Effector memory CD4-positive, alpha-beta T cell (primary cell): ENCODE measurements around the gene DDB1.

Experiments
- DNase-seq, 3 donors: peaks; one replicate each; pipeline ENCODE4 v3.0.0-alpha.2; 2020
- H3K27ac ChIP-seq: 2 replicates; pipeline ENCODE4 v1.7.0; 2013; ENCODE audit warnings: mild to moderate bottlenecking, low read length, moderate library complexity; ENCODE audit not compliant: insufficient read depth, poor library complexity, severe bottlenecking
- H3K27me3 ChIP-seq: replicated peaks from 2 replicates; pipeline ENCODE4 v1.7.0; 2013; ENCODE audit warnings: mild to moderate bottlenecking, low read length; ENCODE audit not compliant: insufficient read depth, control insufficient read depth, poor library complexity, severe bottlenecking
- H3K36me3 ChIP-seq: 2 replicates; pipeline ENCODE4 v1.7.0; 2013; ENCODE audit warnings: mild to moderate bottlenecking, low read length, moderate library complexity; ENCODE audit not compliant: control insufficient read depth, insufficient read depth
- H3K4me1 ChIP-seq: 2 replicates; pipeline ENCODE4 v1.7.0; 2013; ENCODE audit warnings: low read length, mild to moderate bottlenecking; ENCODE audit not compliant: control insufficient read depth, insufficient read depth, poor library complexity, severe bottlenecking
- H3K4me3 ChIP-seq: 2 replicates; pipeline ENCODE4 v1.7.0; 2013; ENCODE audit warnings: low read length, low read depth, mild to moderate bottlenecking; ENCODE audit not compliant: insufficient read depth, poor library complexity, severe bottlenecking
- H3K9me3 ChIP-seq: 2 replicates; pipeline ENCODE4 v1.7.0; 2013; ENCODE audit warnings: mild to moderate bottlenecking, low read length, moderate library complexity; ENCODE audit not compliant: control insufficient read depth

Gene DDB1

DNA sequence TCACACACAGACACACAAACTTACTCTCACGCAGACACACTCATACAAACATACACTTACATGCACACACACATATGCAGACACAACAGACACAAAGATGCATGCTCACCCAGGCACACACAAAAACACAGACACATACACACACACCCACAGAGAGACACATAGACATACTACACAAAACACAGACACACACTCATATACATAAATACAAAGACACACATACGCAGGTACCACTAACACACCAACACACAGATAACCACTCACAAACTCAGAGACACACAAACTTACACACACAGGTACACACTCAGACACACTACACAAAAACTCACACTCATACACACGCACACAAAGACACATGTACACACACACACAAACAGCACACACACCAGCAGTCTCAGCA, 60.2 kb downstream of the DDB1 start:
- Histone ChIP-seq H3K4me3 (no peak overlapping the region), H3K9me3 (no peaks in the 10 kb centered on the region), H3K27ac (no peak overlapping the region), H3K27me3 (no peaks in the 10 kb centered on the region), H3K36me3 (no peaks in the 10 kb centered on the region), H3K4me1 (no peaks in the 10 kb centered on the region)
- no peak for DNase-seq

DNA sequence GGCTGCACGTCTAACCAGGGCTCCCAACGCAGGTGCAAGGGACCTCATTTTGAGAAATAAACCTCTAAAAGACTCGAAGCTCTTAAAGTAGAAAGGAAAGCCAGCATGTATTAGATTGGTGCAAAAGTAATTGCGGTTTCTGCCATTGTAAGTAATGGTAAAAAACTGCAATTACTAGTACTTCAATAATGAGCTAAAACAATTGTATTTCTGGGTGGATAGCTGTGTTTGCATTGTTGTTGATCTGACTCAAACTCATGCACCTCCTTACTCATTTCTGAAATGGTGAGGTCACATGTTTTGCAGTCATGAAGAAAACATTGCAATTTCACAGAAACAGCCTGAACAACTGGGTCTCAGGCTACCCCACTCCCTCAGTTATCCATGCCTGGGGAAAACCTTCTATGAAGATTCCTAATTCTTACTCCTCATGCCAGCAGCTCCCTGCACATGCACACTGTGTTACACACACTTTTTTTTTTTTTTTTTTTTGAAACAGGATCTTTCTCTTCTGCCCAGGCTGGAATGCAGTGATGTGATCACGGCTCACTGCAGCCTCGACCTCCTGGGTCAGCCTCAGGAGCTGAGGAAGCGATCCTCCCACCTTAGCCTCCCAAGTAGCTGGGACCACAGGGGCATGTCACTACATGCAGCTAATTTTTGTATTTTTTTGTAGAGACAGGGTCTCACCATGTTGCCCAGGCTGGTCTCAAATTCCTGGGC, 62.4 kb downstream of the DDB1 start:
- Histone ChIP-seq H3K4me3 (no peak overlapping the region), H3K36me3 (no peaks in the 10 kb centered on the region), H3K27me3 (no peaks in the 10 kb centered on the region), H3K27ac (no peak overlapping the region), H3K4me1 (no peaks in the 10 kb centered on the region), H3K9me3 (no peaks in the 10 kb centered on the region)
- no peak for DNase-seq

DNA sequence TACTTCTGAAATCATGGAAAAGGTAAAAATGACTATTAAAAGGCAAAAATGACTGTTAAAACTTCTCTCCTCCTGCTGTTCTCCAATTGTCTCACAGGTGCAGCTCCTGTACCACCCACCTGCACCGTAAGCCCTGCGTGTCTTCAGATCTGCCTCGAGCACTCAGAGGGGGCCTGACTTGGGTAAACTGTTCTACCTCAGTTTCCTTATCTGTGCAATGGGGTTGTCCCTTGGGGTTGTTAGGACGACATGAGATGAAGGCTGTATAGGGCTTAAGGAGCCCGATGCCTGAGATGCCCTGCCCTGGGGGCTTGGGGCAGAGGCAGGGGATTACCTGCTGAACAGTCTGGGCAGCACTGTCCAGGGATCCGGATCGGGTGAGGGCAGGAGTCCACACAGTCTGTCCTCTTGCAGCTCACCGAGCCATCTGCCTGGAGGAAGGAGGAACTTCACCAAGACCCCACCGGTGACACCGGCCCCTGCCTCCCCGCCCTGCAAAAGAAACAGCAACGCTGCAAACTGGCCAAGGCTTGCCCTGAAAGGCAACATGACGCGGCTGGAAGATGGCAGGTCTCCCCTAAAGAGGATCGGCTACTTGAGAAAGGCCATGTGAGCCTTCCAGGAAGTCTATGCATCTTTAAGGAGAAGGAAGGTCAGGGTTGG, 64.2 kb downstream of the DDB1 start:
- Histone ChIP-seq H3K4me1 (no peaks in the 10 kb centered on the region), H3K36me3 (no peaks in the 10 kb centered on the region), H3K27ac (no peak overlapping the region), H3K27me3 (no peaks in the 10 kb centered on the region), H3K9me3 (no peaks in the 10 kb centered on the region), H3K4me3 (no peak overlapping the region)
- no peak for DNase-seq

DNA sequence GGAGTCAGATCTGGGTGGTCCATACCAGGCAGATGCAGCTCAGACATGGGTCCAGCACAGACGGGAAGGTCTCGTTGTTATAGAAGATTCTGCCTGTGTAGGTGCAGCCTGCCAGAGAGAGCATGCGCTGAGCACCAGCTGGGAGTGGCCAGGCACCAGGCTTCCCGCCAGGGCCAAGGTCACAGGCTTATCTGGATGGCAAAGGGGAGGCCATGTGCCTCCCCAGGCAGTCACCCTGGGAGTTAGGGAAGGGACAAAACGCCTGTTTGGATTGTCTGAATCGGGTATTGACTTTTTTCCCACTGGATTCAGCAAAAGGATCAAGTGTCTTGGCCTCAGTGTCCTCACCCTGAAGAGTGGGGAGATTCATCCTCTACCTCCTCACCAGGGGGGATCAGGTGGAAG, 65.5 kb downstream of the DDB1 start:
- Histone ChIP-seq H3K27ac (no peak overlapping the region), H3K36me3 (no peaks in the 10 kb centered on the region), H3K9me3 (no peaks in the 10 kb centered on the region), H3K4me1 (no peaks in the 10 kb centered on the region), H3K27me3 (no peaks in the 10 kb centered on the region), H3K4me3 (no peak overlapping the region)
- no peak for DNase-seq

DNA sequence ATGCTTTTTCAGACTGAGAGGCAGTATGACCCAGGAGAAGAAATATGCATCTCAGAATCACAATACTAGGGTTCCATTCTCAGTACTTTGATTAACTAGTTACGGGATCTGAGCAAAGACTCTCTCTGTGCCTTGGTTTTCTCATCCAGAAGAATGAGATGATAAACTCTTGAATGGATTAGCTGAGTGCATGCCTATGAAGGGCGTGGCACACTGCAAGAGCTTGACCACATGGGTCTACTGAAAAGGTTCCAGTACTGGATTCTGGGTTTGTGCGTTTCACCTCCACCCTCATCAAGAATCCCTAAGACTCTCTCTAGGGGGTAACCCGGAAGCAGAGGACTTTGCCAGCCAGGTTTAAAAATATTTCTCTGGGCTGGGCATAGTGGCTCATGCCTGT, 66.3 kb downstream of the DDB1 start:
- Histone ChIP-seq H3K27me3 (no peaks in the 10 kb centered on the region), H3K9me3 (no peaks in the 10 kb centered on the region), H3K36me3 (no peaks in the 10 kb centered on the region), H3K4me3 (no peak overlapping the region), H3K4me1 (no peaks in the 10 kb centered on the region), H3K27ac (no peak overlapping the region)
- no peak for DNase-seq

DNA sequence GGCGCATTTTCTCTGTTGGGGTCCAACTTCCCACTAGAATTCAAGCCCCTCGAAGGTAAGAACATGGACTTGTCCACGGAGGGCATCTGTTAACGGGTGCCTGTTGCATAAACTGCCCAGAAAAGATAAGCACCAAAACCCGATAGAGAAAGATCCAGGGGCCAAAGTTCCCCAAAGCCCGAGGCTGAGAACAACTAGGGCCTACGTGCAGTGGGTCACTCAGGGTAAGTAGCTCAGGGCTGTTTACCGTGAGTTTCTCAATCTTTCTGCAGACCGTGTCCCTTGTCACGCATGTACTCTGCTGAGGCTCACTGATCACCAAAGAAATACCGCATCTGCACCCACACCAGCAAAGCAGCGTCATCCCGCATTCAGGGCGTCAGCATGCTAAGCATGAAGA, 67.5 kb downstream of the DDB1 start:
- DNase-seq: no peak
- H3K27ac ChIP-seq: no peak overlapping the region
- H3K4me3 ChIP-seq: no peak overlapping the region
- H3K36me3 ChIP-seq: no peaks in the 10 kb centered on the region
- H3K9me3 ChIP-seq: no peaks in the 10 kb centered on the region
- no peaks in the 10 kb centered on the region for H3K27me3 ChIP-seq
- no peaks in the 10 kb centered on the region for H3K4me1 ChIP-seq

DNA sequence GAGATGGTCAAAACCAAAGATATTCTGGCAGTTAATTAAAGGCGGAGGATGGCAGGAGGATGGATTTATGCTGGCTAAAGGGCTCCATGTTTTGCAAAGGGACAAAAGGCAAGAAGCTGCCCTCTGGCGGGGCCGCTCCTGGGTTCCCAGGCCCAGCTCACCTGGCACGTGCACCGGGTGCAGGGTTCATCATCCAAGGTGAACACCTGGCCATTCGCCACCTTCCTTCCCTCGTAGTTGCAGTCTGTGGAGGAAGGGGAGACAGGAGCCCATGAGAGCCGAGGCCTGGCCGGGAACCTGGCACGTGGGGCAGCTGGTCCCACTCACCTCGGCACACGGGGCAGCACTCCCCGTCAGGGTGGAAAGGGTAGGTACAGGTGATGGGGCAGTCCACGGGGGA, 68.1 kb downstream of the DDB1 start:
- Histone ChIP-seq H3K4me1 (no peaks in the 10 kb centered on the region), H3K9me3 (no peaks in the 10 kb centered on the region), H3K36me3 (no peaks in the 10 kb centered on the region), H3K27ac (no peak overlapping the region), H3K27me3 (no peaks in the 10 kb centered on the region), H3K4me3 (no peak overlapping the region)
- no peak for DNase-seq

DNA sequence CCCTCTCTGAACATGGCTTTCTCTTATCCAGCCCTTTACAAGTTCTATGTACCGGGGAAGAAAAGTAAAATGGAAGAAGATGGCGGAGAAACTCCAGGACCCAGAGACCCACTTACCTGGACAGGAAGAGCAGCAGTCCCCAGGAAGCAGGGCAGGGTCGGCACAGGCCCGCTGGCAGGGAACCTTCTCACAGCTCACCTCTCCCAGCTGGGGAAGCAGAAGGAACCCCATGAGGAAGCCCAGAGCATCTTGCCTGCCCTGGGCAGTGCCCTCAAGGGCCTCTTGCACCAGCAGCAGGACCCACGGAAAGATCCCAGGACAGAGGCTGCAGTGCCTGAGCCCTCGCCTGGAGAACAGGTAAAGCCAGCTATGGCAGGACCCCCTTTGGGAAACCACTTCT, 68.5 kb downstream of the DDB1 start:
- no peak overlapping the region for H3K4me3 ChIP-seq
- no peaks in the 10 kb centered on the region for H3K4me1 ChIP-seq
- DNase-seq: no peak
- H3K27me3 ChIP-seq: no peaks in the 10 kb centered on the region
- no peak overlapping the region for H3K27ac ChIP-seq
- no peaks in the 10 kb centered on the region for H3K9me3 ChIP-seq
- H3K36me3 ChIP-seq: no peaks in the 10 kb centered on the region

DNA sequence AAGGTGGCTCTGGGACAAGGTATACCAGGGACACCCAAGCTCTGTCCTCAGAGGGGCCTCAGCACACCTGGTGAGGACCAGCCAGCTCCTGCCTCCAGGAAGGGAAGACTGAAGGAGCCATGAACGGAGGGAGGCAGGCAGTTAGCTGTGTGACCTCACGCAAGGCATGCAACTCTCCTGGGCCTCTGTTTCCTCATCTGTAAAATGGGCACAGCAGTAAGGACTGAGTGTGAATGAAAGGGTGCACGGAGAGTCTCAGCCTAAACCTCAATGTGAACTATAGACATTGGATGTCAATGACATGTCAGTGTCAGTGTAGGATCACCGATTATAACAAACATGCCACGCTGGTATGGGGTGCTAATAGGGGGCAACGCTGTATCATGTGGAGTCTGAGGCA, 73.5 kb downstream of the DDB1 start:
- Histone ChIP-seq H3K4me1 (no peaks in the 10 kb centered on the region), H3K27ac (no peak overlapping the region), H3K9me3 (no peaks in the 10 kb centered on the region), H3K36me3 (no peaks in the 10 kb centered on the region), H3K4me3 (no peak overlapping the region), H3K27me3 (no peaks in the 10 kb centered on the region)
- DNase-seq: no peak

DNA sequence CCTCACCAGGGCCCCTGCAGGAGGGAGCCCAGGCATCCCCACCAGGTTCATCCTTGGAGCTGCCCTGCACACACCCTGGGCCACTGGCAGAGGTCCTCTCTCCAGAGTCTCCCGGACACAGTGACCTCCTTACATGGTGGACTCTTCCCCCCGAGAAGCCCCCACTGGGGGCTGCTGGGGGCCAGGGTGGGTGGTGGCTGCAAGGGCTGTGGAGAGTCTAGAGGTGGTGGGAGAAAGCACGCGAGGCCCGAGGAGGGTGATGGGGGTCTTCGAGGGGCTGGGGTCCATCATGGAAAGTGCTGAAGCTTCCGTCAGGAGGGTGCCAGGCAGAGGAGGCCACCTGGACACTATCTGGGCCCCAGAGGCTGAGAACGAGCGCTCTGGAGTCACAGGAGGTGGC, 74.4 kb downstream of the DDB1 start:
- no peaks in the 10 kb centered on the region for H3K9me3 ChIP-seq
- no peak overlapping the region for H3K4me3 ChIP-seq
- no peaks in the 10 kb centered on the region for H3K27me3 ChIP-seq
- H3K27ac ChIP-seq: no peak overlapping the region
- DNase-seq: no peak
- H3K4me1 ChIP-seq: no peaks in the 10 kb centered on the region
- H3K36me3 ChIP-seq: no peaks in the 10 kb centered on the region
